Kidney epithelial cell (primary cell): Measurements from ENCODE around the gene ACOT6. TPM values are rescaled to one million over a fixed set of nuclear protein-coding genes. Genes with fewer than 3 reads are reported as not detected.
"Not testable (repeated sequence)": the region's sequence is repeated elsewhere in the genome, so short reads cannot be mapped to it uniquely, and the experiment has no call there.

ENCODE experiments used
- DNase-seq: peaks from one replicate; pipeline ENCODE4 v3.0.0-alpha.2; 2010; ENCODE audit warnings: low read depth
- H3K27me3 ChIP-seq: 2 replicates; pipeline ENCODE4 v1.6.0; 2011; ENCODE audit warnings: low read length; ENCODE audit not compliant: control insufficient read depth, insufficient read depth
- H3K36me3 ChIP-seq: 2 replicates; pipeline ENCODE4 v1.5.1; 2011; ENCODE audit warnings: low read length; ENCODE audit not compliant: control insufficient read depth, insufficient read depth
- H3K4me3 ChIP-seq: 2 replicates; pipeline ENCODE4 v1.5.1; 2011; ENCODE audit warnings: low read depth, mild to moderate bottlenecking, control low read depth, low read length
- total RNA-seq: library from RNA; depleted of rRNA; stranded (reverse); fragments of >200 nt; gene quantifications from 2 replicates; pipeline ENCODE4 v1.2.3, GENCODE V29; 2015
- TF ChIP-seq, protein P1 (sequence below): IDR thresholded peaks from 2 replicates; pipeline ENCODE4 v1.5.1; 2011; ENCODE audit warnings: mild to moderate bottlenecking, moderate library complexity, low read length, control low read depth, inconsistent platforms; ENCODE audit not compliant: insufficient read depth, poor library complexity, severe bottlenecking

ACOT6 gene, protein sequence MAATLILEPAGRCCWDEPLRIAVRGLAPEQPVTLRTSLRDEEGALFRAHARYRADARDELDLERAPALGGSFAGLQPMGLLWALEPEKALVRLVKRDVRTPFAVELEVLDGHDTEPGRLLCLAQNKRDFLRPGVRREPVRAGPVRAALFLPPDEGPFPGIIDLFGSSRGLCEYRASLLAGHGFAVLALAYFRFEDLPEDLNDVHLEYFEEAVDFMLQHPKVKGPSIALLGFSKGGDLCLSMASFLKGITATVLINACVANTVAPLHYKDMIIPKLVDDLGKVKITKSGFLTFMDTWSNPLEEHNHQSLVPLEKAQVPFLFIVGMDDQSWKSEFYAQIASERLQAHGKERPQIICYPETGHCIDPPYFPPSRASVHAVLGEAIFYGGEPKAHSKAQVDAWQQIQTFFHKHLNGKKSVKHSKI
- not detected in 2 replicates for total RNA-seq

GRCh38 chr14:73612339-73613045, at the start of gene ACOT6:
Gene ACOT6, plus strand, starts transcription at chr14:73612517. Its CDS starts 55 bp downstream, at chr14:73612572.
- no peaks in the 10 kb centered on the region for H3K36me3 ChIP-seq
- no peaks in the 10 kb centered on the region for H3K27me3 ChIP-seq
- TF ChIP-seq, protein P1, sequence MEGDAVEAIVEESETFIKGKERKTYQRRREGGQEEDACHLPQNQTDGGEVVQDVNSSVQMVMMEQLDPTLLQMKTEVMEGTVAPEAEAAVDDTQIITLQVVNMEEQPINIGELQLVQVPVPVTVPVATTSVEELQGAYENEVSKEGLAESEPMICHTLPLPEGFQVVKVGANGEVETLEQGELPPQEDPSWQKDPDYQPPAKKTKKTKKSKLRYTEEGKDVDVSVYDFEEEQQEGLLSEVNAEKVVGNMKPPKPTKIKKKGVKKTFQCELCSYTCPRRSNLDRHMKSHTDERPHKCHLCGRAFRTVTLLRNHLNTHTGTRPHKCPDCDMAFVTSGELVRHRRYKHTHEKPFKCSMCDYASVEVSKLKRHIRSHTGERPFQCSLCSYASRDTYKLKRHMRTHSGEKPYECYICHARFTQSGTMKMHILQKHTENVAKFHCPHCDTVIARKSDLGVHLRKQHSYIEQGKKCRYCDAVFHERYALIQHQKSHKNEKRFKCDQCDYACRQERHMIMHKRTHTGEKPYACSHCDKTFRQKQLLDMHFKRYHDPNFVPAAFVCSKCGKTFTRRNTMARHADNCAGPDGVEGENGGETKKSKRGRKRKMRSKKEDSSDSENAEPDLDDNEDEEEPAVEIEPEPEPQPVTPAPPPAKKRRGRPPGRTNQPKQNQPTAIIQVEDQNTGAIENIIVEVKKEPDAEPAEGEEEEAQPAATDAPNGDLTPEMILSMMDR, result no peak
- H3K4me3 ChIP-seq, result peak within 1 kb of the TSS; percentile 54
- DNase-seq, result peak; percentile 28

- not testable (repeated sequence) for DNase-seq, H3K27me3 ChIP-seq, H3K36me3 ChIP-seq
These were observed 49.6 kb upstream of the ACOT6 start for GRCh38 chr14:73562696-73563095.

GRCh38 chr14:73566431-73566830, 45.9 kb upstream of the ACOT6 start:
- H3K36me3 ChIP-seq, H3K27me3 ChIP-seq, DNase-seq, H3K4me3 ChIP-seq: not testable (repeated sequence)

More at GRCh38 chr14:73562696-73563095, 49.6 kb upstream of the ACOT6 start:
- H3K4me3 ChIP-seq, result not testable (repeated sequence)

- not testable (repeated sequence) for DNase-seq, H3K4me3 ChIP-seq, H3K36me3 ChIP-seq, H3K27me3 ChIP-seq
These were observed 45.4 kb upstream of the ACOT6 start for GRCh38 chr14:73566935-73567334.

DNA sequence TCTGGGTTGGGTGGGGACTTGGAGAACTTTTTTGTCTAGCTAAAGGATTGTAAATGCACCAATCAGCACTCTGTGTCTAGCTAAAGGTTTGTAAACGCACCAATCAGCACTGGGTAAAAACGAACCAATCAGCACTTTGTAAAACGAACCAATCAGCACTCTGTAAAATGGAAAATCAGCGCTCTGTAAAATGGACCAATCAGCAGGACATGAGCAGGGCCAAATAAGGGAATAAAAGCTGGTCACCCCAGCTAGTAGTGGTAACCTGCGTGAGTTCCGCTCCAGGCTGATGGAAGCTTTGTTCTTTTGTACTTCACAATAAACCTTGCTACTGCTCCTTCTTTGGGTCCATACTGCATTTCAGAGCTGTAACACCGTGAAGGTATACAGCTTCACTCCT, 45.0 kb upstream of the ACOT6 start:
- DNase-seq, result no peak
- Histone ChIP-seq H3K4me3 (no peak overlapping the region), H3K36me3 (no peaks in the 10 kb centered on the region), H3K27me3 (no peaks in the 10 kb centered on the region)
- TF ChIP-seq, protein P1, result no peak

DNA sequence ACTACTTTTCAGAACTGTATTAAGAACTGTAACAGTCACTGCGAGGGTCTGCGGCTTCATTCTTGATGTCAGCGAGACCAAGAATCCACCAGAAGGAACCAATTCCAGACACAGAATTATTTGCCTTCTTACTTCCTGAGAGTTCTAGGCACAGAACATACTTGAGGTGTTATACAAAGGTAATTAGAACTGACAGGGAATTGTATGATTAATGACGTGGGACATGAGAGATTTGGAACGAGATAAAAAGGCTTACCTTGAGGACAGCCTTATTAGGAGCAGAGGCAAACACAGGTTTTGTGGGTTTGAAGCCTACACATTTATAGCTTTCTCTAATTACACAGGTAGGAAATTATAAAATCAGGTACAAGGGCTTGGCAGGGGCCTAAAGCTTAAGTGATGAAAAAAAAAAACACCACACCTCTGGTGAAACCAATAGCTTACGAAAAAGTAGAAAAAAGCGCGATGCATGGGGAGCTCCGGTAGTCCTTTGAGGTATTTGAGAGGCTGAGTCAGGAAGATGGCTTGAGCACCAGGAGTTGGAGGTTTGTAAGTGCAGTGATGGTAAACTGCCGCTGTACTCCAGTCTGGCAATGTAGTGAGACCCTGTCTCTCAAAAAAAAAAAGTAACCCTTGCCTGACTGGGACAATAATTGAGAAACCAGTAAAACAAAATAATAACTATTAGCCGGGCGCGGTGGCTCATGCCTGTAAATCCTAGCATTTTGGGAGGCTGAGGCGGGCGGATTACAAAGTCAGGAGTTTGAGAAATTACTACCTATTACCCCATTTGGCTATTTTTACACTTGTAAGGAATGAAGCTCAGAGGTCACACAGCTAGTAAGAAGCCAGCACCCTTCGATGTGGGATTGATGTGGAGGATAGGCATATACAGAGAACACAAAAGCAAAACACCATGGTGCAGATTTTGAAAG, 44.1 kb upstream of the ACOT6 start:
- Histone ChIP-seq H3K36me3 (no peaks in the 10 kb centered on the region), H3K27me3 (no peaks in the 10 kb centered on the region), H3K4me3 (no peak overlapping the region)
- no peak for DNase-seq
- TF ChIP-seq, protein P1, result no peak

DNA sequence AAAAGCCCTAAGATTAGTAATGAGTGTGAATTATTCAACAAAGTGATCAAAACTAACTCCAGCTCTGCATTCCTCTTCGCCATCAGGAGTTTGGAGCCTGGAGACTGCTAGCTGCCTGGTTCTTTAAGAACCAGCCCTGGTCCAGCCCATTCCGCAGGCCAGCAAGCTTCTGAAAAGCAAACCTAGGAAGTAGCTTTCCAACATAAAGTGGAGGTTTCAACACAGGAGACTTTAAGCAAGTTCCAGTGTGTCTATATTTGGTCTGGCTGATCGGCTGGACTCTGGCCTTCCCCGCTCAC, 43.5 kb upstream of the ACOT6 start:
- H3K27me3 ChIP-seq, DNase-seq, H3K36me3 ChIP-seq: not testable (repeated sequence)
- peak overlapping the region; percentile 38 for H3K4me3 ChIP-seq

GRCh38 chr14:73569185-73569958, 42.9 kb upstream of the ACOT6 start, which contains the start of gene ACOT2:
Gene ACOT2, plus strand, starts transcription at chr14:73569213. Its CDS starts 28 bp downstream, at chr14:73569241.
- H3K4me3 ChIP-seq, result peak within 1 kb of the TSS; percentile 38
- not testable (repeated sequence) for H3K36me3 ChIP-seq, H3K27me3 ChIP-seq
- peak; percentile 50 for DNase-seq
